Hepatocyte (in vitro differentiated cells): ENCODE results near the gene SF3B6. TPM values are rescaled to one million over a fixed set of nuclear protein-coding genes. Genes with fewer than 3 reads are reported as not detected.

Experiments used
- DNase-seq: peaks from one replicate; pipeline ENCODE4 v3.0.0-alpha.2; 2016; ENCODE audit warnings: low spot score
- H2AFZ ChIP-seq: fragments of 200-600 bp; sonication (generic); 2 replicates; pipeline ENCODE4 v1.6.0; 2016; ENCODE audit warnings: antibody characterized with exemption, mild to moderate bottlenecking
- H3K27ac ChIP-seq: fragments of 200-600 bp; sonication (generic); 2 replicates; pipeline ENCODE4 v1.5.1; 2016; ENCODE audit warnings: mild to moderate bottlenecking
- H3K27me3 ChIP-seq: fragments of 200-600 bp; sonication (generic); 2 replicates; pipeline ENCODE4 v1.6.1; 2016
- H3K36me3 ChIP-seq: fragments of 200-600 bp; sonication (generic); replicated peaks from 2 replicates; pipeline ENCODE4 v1.5.1; 2016; ENCODE audit warnings: low read depth; ENCODE audit not compliant: insufficient read depth
- H3K4me1 ChIP-seq: fragments of 200-600 bp; sonication (generic); 2 replicates; pipeline ENCODE4 v1.5.1; 2016; ENCODE audit warnings: mild to moderate bottlenecking, moderate library complexity; ENCODE audit not compliant: insufficient read depth
- H3K4me2 ChIP-seq: fragments of 200-600 bp; sonication (generic); 2 replicates; pipeline ENCODE4 v1.6.0; 2016
- H3K4me3 ChIP-seq: fragments of 200-600 bp; sonication (generic); 2 replicates; pipeline ENCODE4 v1.5.1; 2016; ENCODE audit warnings: mild to moderate bottlenecking
- H3K79me2 ChIP-seq: fragments of 200-600 bp; sonication (generic); 2 replicates; pipeline ENCODE4 v1.6.0; 2017; ENCODE audit warnings: mild to moderate bottlenecking
- H3K9me2 ChIP-seq: fragments of 200-600 bp; sonication (generic); replicated peaks from 2 replicates; pipeline ENCODE4 v1.6.0; 2017; ENCODE audit warnings: mild to moderate bottlenecking; ENCODE audit not compliant: insufficient read depth
- H3K9me3 ChIP-seq: fragments of 200-600 bp; sonication (generic); 2 replicates; pipeline ENCODE4 v1.5.1; 2016; ENCODE audit warnings: low read depth, mild to moderate bottlenecking
- H4K20me1 ChIP-seq: fragments of 200-600 bp; sonication (generic); 2 replicates; pipeline ENCODE4 v1.6.0; 2016; ENCODE audit warnings: mild to moderate bottlenecking; ENCODE audit not compliant: insufficient read depth, poor library complexity, severe bottlenecking
- EZH2 ChIP-seq: fragments of 200-600 bp; sonication (generic); IDR thresholded peaks from 2 replicates; pipeline ENCODE4 v1.6.1; 2016; ENCODE audit warnings: antibody characterized with exemption, mild to moderate bottlenecking, borderline replicate concordance
- EZH2phosphoT487 ChIP-seq: fragments of 200-600 bp; sonication (generic); IDR thresholded peaks from one replicate; pipeline ENCODE4 v1.6.1; 2018; ENCODE audit warnings: antibody characterized with exemption, mild to moderate bottlenecking, low read depth, moderate library complexity; ENCODE audit not compliant: unreplicated experiment, severe bottlenecking
- WGBS: methylation state at CpG from one replicate; pipeline ENCODE4 v1.1.6; 2016; ENCODE audit warnings: low lambda C conversion rate; ENCODE audit errors: missing lambda C conversion rate; 5-methylcytosine and 5-hydroxymethylcytosine counted together
- polyA plus RNA-seq: library from polyadenylated mRNA; unstranded; fragments of >200 nt; fragmentation: Nextera tagmentation; extraction: Ambion mirVana; gene quantifications from 2 replicates; pipeline ENCODE4 v1.2.1, GENCODE V29; 2016
- small RNA-seq: library from RNA; depleted of rRNA; stranded (forward); fragments of <200 nt; gene quantifications from one replicate; pipeline ENCODE3, GENCODE V24; 2014
- total RNA-seq: library from RNA; depleted of rRNA; stranded (reverse); fragments of >200 nt; gene quantifications from 2 replicates; pipeline ENCODE4 v1.2.3, GENCODE V29; 2014
- TF ChIP-seq, protein P1 (sequence below): fragments of 200-600 bp; sonication (generic); IDR thresholded peaks from 2 replicates; pipeline ENCODE4 v1.5.1; 2016; ENCODE audit warnings: antibody characterized with exemption, mild to moderate bottlenecking; ENCODE audit not compliant: poor library complexity

SF3B6 gene
- total and polyA plus RNA-seq, 2 experiments from 2014 or later = 158 to 174 TPM

DNA sequence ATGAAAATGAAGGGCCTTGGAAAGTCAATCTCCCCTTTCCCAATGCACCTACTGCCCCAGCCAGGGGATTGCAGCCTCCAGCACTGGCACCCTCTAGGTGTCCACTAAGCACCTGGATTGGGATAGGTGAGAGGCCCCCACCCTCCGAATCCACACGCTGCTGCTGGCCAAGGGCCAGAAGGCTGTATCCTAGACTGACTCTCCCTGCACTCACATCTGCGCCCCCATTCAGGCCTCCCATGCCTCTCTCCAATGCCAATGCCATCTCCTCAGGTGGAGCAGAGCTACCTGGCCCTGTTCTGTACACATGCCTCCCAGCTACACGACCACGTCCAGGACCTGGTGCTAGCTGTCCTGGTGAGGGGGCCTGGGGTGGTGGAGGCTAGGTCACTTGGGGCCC is 56.4 kb downstream of the SF3B6 start:
- no peak for DNase-seq
- no peak for TF ChIP-seq EZH2
- TF ChIP-seq, protein P1, sequence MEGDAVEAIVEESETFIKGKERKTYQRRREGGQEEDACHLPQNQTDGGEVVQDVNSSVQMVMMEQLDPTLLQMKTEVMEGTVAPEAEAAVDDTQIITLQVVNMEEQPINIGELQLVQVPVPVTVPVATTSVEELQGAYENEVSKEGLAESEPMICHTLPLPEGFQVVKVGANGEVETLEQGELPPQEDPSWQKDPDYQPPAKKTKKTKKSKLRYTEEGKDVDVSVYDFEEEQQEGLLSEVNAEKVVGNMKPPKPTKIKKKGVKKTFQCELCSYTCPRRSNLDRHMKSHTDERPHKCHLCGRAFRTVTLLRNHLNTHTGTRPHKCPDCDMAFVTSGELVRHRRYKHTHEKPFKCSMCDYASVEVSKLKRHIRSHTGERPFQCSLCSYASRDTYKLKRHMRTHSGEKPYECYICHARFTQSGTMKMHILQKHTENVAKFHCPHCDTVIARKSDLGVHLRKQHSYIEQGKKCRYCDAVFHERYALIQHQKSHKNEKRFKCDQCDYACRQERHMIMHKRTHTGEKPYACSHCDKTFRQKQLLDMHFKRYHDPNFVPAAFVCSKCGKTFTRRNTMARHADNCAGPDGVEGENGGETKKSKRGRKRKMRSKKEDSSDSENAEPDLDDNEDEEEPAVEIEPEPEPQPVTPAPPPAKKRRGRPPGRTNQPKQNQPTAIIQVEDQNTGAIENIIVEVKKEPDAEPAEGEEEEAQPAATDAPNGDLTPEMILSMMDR = no peak
- no peak for TF ChIP-seq EZH2phosphoT487
- no peak overlapping the region for H3K27ac ChIP-seq
- 96% methylated on average over 5 of the region's 5 CpGs for WGBS
- H3K79me2 ChIP-seq = no peaks in the 10 kb centered on the region
- peaks cover 8% of the 10 kb centered on the region for H3K4me1 ChIP-seq
- no peak overlapping the region for H2AFZ ChIP-seq
- H4K20me1 ChIP-seq = no peaks in the 10 kb centered on the region
- no peaks in the 10 kb centered on the region for H3K9me2 ChIP-seq
- no peak overlapping the region for H3K4me3 ChIP-seq
- H3K36me3 ChIP-seq = no peaks in the 10 kb centered on the region
- H3K27me3 ChIP-seq = no peaks in the 10 kb centered on the region
- no peaks in the 10 kb centered on the region for H3K9me3 ChIP-seq
- no peak overlapping the region for H3K4me2 ChIP-seq

DNA sequence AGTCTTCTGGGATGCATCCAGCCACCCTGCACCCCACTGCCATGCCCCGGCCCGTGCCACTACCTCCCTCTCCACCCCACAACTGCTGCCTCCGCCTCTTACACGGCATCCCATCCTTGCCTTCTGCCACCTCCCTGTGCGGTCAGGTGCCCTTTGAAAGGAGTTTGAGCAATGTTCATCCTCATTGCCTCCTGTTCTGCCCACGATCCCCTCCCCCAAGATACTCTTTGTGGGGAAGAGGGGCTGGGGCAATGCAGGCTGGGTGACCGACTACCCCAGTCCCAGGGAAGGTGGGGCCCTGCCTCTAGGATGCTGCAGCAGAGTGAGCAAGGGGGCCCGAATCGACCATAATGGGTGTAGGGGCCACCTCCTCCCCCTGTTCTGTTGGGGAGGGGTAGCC is 57.9 kb downstream of the SF3B6 start:
- no peak for DNase-seq
- H4K20me1 ChIP-seq = no peaks in the 10 kb centered on the region
- TF ChIP-seq EZH2 (no peak), EZH2phosphoT487 (no peak)
- TF ChIP-seq, protein P1 = no peak
- H3K36me3 ChIP-seq = no peaks in the 10 kb centered on the region
- no peaks in the 10 kb centered on the region for H3K9me2 ChIP-seq
- H3K4me1 ChIP-seq = peaks cover 8% of the 10 kb centered on the region
- H3K9me3 ChIP-seq = no peaks in the 10 kb centered on the region
- H3K79me2 ChIP-seq = no peaks in the 10 kb centered on the region
- 92% methylated on average over 9 of the region's 9 CpGs for WGBS
- no peak overlapping the region for H2AFZ ChIP-seq
- no peak overlapping the region for H3K27ac ChIP-seq
- H3K4me3 ChIP-seq = no peak overlapping the region
- H3K4me2 ChIP-seq = no peak overlapping the region
- H3K27me3 ChIP-seq = no peaks in the 10 kb centered on the region

- H3K36me3 ChIP-seq = no peaks in the 10 kb centered on the region
- H3K27me3 ChIP-seq = no peaks in the 10 kb centered on the region
- 92% methylated on average over 7 of the region's 8 CpGs for WGBS
- H4K20me1 ChIP-seq = no peaks in the 10 kb centered on the region
- no peak overlapping the region for H3K4me2 ChIP-seq
- peaks cover 8% of the 10 kb centered on the region for H3K4me1 ChIP-seq
- no peak overlapping the region for H3K4me3 ChIP-seq
- H3K27ac ChIP-seq = no peak overlapping the region
- no peaks in the 10 kb centered on the region for H3K9me3 ChIP-seq
- DNase-seq = no peak
- no peak for TF ChIP-seq EZH2
- H2AFZ ChIP-seq = no peak overlapping the region
- no peaks in the 10 kb centered on the region for H3K9me2 ChIP-seq
- H3K79me2 ChIP-seq = no peaks in the 10 kb centered on the region
Measured at GRCh38 chr2:24017711-24018110, 58.4 kb downstream of the SF3B6 start.

Small RNAs within 50 kb of the gene (small RNA-seq; reads per million reads assigned to genes)
- gene RNU6-370P = not detected

Other genes starting within 250 kb of the SF3B6 start
- 17.1 and 26.2 TPM in 2 replicates for gene ATAD2B, start 149.2 kb downstream of the SF3B6 start, total RNA-seq
- 6.1 and 8.7 TPM in 2 replicates for gene ATAD2B, start 149.2 kb downstream of the SF3B6 start, polyA plus RNA-seq
- gene UBXN2A, start 135.9 kb downstream of the SF3B6 start, total RNA-seq = 15.9 and 16.9 TPM in 2 replicates
- 11.7 and 16.4 TPM in 2 replicates for gene UBXN2A, start 135.9 kb downstream of the SF3B6 start, polyA plus RNA-seq
- gene MFSD2B, start 66.2 kb downstream of the SF3B6 start, total RNA-seq = not detected in 2 replicates
- gene MFSD2B, start 66.2 kb downstream of the SF3B6 start, polyA plus RNA-seq = 0.25 TPM in 1 of 2 replicates, not detected in the other
- gene WDCP, start 28.9 kb downstream of the SF3B6 start, total RNA-seq = 6.0 and 6.8 TPM in 2 replicates
- 1.4 and 2.4 TPM in 2 replicates for gene WDCP, start 28.9 kb downstream of the SF3B6 start, polyA plus RNA-seq
- gene FKBP1B, start 26.6 kb downstream of the SF3B6 start, total RNA-seq = 20.2 and 24.4 TPM in 2 replicates
- gene FKBP1B, start 26.6 kb downstream of the SF3B6 start, polyA plus RNA-seq = 36.3 and 37.2 TPM in 2 replicates
- 29.8 and 31.9 TPM in 2 replicates for gene TP53I3, start 8.5 kb upstream of the SF3B6 start, total RNA-seq
- gene TP53I3, start 8.5 kb upstream of the SF3B6 start, polyA plus RNA-seq = 52.9 and 56.2 TPM in 2 replicates
- gene PFN4, start 47.0 kb upstream of the SF3B6 start, total RNA-seq = 0.24 and 1.2 TPM in 2 replicates
- gene PFN4, start 47.0 kb upstream of the SF3B6 start, polyA plus RNA-seq = 0.75 and 1.7 TPM in 2 replicates
- gene FAM228B, start 47.1 kb upstream of the SF3B6 start, total RNA-seq = 7.4 and 14.9 TPM in 2 replicates
- gene FAM228B, start 47.1 kb upstream of the SF3B6 start, polyA plus RNA-seq = 12.5 and 20.7 TPM in 2 replicates
- gene FAM228A, start 98.7 kb upstream of the SF3B6 start, total RNA-seq = 0.13 and 0.24 TPM in 2 replicates
- 0.86 TPM in 1 of 2 replicates, not detected in the other for gene FAM228A, start 98.7 kb upstream of the SF3B6 start, polyA plus RNA-seq